HG03066 (cell line): ENCODE data around the gene DRD1.
"Not testable (repeated sequence)": the region's sequence is repeated elsewhere in the genome, so short reads cannot be mapped to it uniquely, and the experiment has no call there.

Source experiments
- ATAC-seq: cut with Tn5 transposase; IDR thresholded peaks from one replicate; pipeline ENCODE4 v1.9.1; 2021; ENCODE audit warnings: low read depth; ENCODE audit not compliant: unreplicated experiment

Gene DRD1

GRCh38 chr5:175436359-175436758, 7.6 kb downstream of the DRD1 start:
- no peak for ATAC-seq

GRCh38 chr5:175434800-175435199, 9.2 kb downstream of the DRD1 start:
- ATAC-seq = no peak

GRCh38 chr5:175427762-175428161, 16.2 kb downstream of the DRD1 start:
- ATAC-seq = no peak

- ATAC-seq = not testable (repeated sequence)
Measured at GRCh38 chr5:175424594-175424993, 19.4 kb downstream of the DRD1 start.

- no peak for ATAC-seq
Measured at GRCh38 chr5:175422058-175422457, 21.9 kb downstream of the DRD1 start.

GRCh38 chr5:175420383-175420782, 23.6 kb downstream of the DRD1 start:
- no peak for ATAC-seq

GRCh38 chr5:175418251-175418650, 25.7 kb downstream of the DRD1 start:
- no peak for ATAC-seq

- no peak for ATAC-seq
Measured at GRCh38 chr5:175417384-175417783, 26.6 kb downstream of the DRD1 start.

- ATAC-seq = no peak
Measured at GRCh38 chr5:175415303-175415702, 28.7 kb downstream of the DRD1 start.

- no peak for ATAC-seq
Measured at GRCh38 chr5:175410926-175411325, 33.1 kb downstream of the DRD1 start.

- no peak for ATAC-seq
Measured at GRCh38 chr5:175406300-175406699, 37.7 kb downstream of the DRD1 start.

GRCh38 chr5:175397590-175398297, 46.2 kb downstream of the DRD1 start:
- not testable (repeated sequence) for ATAC-seq

GRCh38 chr5:175395430-175395829, 48.6 kb downstream of the DRD1 start:
- not testable (repeated sequence) for ATAC-seq

- ATAC-seq = no peak
Measured at GRCh38 chr5:175394601-175395000, 49.4 kb downstream of the DRD1 start.

- ATAC-seq = no peak
Measured at GRCh38 chr5:175393897-175394296, 50.1 kb downstream of the DRD1 start.

GRCh38 chr5:175392236-175392635, 51.7 kb downstream of the DRD1 start:
- no peak for ATAC-seq

GRCh38 chr5:175390352-175391083, 53.5 kb downstream of the DRD1 start:
- ATAC-seq = no peak
